GM21447 (cell line): ENCODE results near the gene SFMBT2.

ENCODE experiments used
- ATAC-seq: cut with Tn5 transposase; IDR thresholded peaks from one replicate; pipeline ENCODE4 v1.9.1; 2021; ENCODE audit not compliant: unreplicated experiment

SFMBT2 gene

DNA sequence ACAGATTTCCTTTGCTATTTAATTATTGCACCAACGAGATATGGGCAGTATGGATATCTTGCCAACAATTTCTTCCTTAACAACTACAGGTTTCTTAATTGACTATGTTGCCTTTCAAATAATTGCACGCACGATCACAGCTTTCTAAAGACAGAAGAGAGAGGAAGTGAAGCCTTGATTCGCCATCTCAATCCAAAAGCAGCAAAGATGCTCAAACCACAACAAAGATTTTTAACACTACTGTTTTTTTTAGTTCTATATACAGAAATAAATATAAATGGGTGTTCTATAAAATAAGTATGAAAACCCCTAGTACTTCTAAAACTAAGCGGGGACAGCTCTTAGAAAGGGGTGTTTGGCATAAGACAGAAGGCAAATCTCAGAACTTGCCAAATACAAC lies 251.3 kb downstream of the SFMBT2 start:
- ATAC-seq, result no peak

DNA sequence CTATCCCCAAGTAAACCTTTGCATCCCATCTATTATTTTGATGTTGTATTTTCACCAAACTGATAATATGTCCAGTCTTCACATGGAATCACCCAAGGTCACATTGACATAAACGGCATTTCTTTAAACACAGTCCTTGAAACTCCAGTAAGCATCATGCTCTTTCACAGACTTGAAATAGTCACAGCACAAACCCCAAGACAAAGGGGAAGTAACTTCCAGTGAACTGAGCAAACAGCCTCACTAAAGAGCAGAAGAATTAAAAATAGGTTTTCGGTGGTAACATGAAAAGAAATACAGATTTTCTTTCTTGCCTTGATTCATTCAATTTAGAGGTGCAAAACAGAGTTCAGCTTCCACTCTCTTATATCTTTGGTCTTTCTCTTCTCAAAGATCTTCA lies 253.7 kb downstream of the SFMBT2 start:
- ATAC-seq, result no peak

- ATAC-seq, result no peak
These were observed 257.1 kb downstream of the SFMBT2 start for GRCh38 chr10:7153750-7154149.

DNA sequence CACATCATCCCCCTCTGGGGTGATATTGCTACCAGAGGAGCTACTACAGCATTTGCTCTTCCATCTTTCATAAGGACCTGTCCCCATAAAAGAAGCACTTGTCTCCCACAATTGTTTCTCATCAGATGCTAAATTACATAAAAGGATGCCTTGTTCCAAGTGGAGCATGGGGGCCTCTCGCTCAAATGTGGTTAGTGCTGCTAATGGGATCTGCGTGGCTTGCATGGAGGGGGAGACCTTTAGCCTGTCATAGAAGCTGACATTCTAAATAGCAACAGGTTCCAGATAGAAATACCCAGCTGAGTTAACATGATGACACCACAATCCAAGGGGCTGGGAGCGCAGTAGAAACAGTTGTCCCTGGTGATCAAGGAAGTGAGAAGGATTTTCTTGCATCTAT lies 257.9 kb downstream of the SFMBT2 start:
- no peak for ATAC-seq

- no peak for ATAC-seq
These were observed 258.5 kb downstream of the SFMBT2 start for GRCh38 chr10:7152341-7152740.

- no peak for ATAC-seq
These were observed 259.3 kb downstream of the SFMBT2 start for GRCh38 chr10:7151538-7151937.

DNA sequence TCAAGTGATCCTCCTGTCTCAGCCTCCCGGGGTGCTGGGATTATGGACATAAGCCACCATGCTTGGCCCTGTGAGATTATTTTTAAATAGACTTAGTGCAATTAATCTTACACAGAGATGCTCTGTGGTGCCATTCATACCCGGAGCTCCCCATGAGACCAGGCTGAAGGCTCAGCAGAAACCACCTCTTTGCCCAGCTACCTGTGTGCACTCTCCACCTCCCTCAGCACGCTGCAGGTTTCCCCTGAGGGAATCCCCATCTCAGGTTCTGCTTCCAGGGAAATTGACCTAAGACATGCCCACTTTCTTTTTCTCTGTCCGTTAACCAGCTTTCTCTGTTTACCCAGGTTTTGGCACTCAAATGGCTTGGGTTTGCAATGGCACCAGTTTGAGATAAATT lies 260.5 kb downstream of the SFMBT2 start:
- ATAC-seq, result no peak

DNA sequence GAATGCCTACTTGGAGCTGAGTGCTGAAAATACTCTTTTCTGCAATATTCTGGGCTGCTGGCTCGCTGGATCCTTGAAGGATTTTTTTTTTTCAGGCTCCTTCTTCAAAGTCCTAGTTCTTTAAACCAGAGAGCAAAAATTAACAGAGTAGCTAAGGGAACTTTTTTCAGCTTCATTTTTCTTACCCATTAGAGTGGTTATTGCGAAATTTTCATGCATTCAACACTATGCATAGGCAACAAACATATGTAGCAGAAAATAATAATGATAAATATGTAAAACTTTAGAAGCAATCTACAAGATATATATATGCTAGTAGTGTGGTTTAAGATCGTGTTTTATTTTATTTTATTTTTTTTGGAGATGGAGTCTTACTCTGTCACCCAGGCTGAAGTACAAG lies 264.6 kb downstream of the SFMBT2 start:
- no peak for ATAC-seq

DNA sequence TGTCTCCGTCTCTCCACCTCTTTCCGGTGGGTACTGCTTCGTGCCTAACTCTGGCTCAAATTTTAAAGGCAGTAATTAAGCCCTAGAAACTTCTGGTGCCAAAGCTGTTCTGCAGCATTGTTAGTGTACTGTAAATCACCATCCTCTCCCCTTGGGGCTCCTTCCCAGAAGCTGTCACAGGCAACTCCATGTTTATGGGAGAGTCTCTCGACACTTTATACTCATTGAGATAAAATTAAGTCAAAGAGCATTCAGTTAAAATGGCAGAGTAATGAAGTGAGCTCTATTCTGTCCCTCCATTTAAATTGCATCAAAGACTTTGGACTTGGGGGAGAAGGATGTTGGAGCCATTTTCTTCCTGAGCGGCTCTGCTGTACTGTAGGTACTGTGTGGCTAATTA lies 274.8 kb downstream of the SFMBT2 start:
- ATAC-seq, result no peak

DNA sequence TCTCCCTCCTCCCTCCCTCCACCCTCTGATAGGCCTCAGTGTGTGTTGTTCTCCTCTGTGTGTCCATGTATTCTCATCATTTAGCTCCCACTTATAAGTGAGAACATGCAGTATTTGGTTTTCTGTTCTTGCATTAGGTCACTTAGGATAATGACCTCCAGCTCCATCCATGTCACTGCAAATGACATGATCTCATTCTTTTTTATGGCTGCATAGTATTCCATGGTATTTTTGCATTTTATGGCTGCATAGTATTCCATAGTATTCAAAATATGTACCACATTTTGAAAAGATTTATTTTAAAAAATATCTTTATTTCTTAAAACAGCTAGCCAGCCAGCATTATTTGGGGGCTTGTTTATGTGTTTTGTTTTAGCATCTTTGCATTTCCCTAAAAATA lies 275.6 kb downstream of the SFMBT2 start:
- no peak for ATAC-seq

DNA sequence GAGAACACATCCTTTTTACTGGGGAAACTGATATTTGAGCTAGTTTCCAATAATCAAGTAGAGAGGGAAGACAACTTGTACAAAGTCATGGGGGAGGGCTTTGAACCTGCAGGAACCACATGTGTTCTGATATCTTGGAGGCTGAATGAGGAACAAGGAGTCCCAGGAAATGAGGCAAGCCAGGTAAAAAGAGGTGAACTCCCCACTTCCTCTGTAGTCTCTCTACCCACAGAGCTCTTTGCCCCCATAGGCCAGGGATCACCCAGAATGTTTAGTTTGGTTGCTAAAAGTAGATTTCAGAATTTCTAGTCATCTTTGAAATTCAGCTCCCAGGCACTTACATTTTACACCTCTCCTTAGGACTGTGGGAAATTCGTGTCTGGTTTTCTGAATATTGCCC lies 276.4 kb downstream of the SFMBT2 start:
- ATAC-seq, result no peak

DNA sequence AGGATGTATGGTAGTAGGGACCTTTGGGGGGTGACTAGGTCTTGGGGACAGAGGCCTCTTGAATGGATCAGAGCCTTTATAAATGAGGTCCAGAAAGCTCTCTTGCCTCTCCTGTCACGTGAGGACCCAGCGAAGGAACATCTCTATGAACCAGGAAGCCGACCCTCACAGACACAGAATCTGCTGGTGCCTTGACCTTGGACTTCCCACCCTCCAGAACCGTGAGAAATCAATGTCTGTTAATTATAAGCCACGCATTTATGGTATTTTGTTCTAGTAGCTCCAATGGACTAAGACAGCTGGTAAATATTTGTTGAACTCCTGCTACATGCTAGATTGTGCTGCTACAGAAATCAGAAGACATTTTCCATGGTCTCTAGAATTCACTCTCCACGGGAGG lies 276.9 kb downstream of the SFMBT2 start:
- ATAC-seq, result no peak

DNA sequence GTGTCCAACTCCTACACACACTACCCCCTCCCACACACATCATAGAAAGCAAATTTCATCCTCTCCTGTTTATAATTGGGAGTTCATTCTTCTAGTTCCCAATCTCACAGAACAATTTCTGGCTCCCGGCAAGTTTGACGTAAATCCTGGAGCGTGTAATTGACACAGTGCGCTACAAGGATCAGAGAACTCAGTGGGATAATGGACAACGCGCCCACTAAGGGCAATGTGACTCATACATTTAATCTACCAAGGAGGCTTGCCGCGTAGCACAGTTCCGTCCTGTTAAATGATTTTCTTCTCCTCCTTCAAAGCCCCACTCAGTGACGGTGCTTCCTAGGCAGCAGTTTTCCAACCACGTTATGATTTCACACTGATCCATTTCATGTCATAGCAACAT lies 277.6 kb downstream of the SFMBT2 start:
- ATAC-seq, result no peak

DNA sequence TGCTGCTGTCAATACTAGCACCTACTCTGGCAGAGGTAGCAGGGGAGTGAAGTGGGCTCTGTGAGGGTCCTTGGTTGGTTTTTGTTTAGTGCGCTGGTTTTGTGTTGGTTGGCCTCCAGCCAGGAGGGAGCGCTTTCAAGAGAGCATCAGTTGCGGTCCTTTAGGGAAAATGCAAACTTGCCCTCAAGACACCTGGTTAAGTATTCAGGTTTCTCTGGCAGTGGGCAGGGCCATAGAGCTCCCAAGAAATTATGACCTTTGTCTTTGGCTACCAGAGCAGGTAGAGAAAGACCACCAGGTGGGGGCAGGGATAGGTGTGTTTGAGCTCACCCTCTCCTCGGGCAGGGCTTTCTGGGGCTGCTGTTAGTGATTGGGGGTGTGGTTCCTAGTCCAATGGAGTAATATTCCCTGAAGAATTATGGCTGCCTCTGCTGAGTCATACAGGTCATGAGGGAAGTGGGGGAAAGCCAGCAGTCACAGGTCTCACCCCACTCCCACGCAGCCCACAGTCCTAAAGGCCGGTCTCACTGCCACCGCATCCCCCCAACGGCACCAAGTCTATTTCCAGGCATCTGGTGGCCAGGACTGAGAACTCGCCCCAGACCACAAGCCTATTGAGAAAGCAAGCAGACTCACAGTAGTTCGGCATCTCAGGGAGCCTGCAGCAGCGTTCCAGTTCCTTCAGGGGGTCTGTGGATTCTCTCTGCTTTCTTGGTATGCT lies 280.5 kb downstream of the SFMBT2 start:
- ATAC-seq, result no peak

DNA sequence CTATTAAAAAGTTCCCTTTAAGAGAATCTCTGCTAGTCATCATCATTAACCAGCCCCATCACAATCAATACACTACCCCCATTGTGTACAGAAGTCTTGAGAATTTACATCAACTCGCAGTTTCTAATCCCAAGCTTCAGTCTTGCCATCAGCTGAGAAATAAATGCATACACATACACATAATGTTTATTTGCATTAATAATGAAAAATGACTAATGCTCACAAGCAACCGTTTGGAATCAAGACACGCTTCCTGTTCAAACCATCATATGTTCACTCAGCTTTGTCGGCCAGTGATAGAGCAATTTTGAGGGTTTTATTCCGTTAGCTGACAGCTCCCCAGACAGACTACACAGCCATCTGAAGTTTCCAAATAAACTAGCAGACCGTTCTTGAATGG lies 287.1 kb downstream of the SFMBT2 start:
- no peak for ATAC-seq

GRCh38 chr10:7122561-7122960 lies 288.3 kb downstream of the SFMBT2 start:
- no peak for ATAC-seq

GRCh38 chr10:7121154-7121797 lies 289.6 kb downstream of the SFMBT2 start:
- peak; percentile 81 for ATAC-seq

- ATAC-seq, result no peak
These were observed 291.4 kb downstream of the SFMBT2 start for GRCh38 chr10:7119325-7120015.

GRCh38 chr10:7117806-7118674 lies 292.8 kb downstream of the SFMBT2 start:
- no peak for ATAC-seq

DNA sequence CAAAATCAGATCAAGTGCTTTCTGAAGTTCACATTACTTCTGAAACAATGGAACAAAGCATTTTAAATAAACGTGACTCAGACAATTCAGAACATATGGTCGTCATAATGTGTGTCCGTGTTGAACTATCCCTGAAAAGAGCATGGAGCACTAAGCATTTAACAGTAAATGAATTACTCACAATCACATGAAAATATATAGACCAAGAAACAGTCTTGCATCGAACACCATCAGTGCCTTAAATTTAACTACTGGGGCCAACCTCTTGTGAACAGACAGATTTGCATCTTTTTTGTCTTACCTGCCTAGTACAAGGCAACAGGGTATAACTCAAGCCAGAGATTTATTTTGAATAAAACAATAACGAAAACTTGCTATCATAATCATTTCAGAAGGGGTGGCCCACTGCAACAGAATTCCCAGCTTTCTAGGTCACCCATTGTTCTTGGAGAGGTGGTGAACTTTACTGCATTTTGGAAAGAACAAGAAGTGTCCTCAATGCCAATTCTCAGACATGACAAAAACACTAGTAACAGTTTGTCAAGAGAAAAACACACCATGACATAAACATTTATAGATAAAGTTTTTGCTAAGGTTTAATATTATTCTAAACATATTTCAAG lies 293.5 kb downstream of the SFMBT2 start:
- no peak for ATAC-seq

- no peak for ATAC-seq
These were observed 299.3 kb downstream of the SFMBT2 start for GRCh38 chr10:7111561-7111960.
